GM03348 (cell line): ENCODE measurements around the gene NEFH.
A peak's percentile ranks its signal among the peaks of the same experiment; 100 is the strongest.
"Not testable (repeated sequence)": the region's sequence is repeated elsewhere in the genome, so short reads cannot be mapped to it uniquely, and the experiment has no call there.

Experiments
- DNase-seq: peaks from one replicate; pipeline ENCODE4 v3.0.0; 2012; ENCODE audit warnings: low spot score

Gene NEFH, protein sequence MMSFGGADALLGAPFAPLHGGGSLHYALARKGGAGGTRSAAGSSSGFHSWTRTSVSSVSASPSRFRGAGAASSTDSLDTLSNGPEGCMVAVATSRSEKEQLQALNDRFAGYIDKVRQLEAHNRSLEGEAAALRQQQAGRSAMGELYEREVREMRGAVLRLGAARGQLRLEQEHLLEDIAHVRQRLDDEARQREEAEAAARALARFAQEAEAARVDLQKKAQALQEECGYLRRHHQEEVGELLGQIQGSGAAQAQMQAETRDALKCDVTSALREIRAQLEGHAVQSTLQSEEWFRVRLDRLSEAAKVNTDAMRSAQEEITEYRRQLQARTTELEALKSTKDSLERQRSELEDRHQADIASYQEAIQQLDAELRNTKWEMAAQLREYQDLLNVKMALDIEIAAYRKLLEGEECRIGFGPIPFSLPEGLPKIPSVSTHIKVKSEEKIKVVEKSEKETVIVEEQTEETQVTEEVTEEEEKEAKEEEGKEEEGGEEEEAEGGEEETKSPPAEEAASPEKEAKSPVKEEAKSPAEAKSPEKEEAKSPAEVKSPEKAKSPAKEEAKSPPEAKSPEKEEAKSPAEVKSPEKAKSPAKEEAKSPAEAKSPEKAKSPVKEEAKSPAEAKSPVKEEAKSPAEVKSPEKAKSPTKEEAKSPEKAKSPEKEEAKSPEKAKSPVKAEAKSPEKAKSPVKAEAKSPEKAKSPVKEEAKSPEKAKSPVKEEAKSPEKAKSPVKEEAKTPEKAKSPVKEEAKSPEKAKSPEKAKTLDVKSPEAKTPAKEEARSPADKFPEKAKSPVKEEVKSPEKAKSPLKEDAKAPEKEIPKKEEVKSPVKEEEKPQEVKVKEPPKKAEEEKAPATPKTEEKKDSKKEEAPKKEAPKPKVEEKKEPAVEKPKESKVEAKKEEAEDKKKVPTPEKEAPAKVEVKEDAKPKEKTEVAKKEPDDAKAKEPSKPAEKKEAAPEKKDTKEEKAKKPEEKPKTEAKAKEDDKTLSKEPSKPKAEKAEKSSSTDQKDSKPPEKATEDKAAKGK

DNA sequence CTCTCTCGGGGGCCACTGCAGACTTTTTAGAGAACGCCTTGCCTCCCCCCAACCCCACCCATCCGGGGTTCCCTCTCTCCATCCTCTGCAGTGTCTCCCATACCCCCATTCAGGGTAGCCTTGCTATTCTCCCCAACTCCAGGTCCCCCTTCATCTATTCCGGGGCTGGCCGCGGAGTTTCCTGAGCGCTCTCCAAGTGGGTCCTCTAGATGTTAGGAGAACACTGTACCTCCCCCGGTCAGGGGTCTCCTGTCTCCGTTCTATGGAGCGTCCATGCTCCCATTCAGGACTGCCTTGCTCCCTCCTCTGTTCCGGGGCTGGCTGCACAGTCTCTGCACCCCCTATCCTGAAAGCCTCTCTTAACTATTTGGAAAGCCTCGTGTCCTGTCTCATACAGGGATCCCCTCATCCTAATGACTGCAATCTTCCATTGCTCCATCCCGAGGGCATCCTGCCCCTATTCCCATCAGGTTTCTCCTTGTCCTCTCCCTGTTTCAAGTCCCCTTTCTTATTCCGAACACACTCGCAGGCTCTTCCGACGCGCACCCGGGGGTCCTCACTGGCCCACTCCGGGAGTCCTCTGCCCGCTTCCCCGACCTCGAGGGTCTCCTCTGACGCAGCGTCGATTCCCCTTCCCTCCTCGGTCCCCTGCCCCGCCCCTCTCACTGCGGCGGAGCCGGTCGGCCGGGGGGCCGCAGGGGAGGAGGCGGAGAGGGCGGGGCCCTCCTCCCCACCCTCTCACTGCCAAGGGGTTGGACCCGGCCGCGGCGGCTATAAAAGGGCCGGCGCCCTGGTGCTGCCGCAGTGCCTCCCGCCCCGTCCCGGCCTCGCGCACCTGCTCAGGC, at the start of gene NEFH:
TSS of gene NEFH (plus strand) at position 802 of the 845 bp plus-strand sequence. CDS start 45 bp downstream, outside the sequence.
- DNase-seq: no peak

- no peak for DNase-seq
Observed at GRCh38 chr22:29431986-29432385, 48.0 kb upstream of the NEFH start.

DNA sequence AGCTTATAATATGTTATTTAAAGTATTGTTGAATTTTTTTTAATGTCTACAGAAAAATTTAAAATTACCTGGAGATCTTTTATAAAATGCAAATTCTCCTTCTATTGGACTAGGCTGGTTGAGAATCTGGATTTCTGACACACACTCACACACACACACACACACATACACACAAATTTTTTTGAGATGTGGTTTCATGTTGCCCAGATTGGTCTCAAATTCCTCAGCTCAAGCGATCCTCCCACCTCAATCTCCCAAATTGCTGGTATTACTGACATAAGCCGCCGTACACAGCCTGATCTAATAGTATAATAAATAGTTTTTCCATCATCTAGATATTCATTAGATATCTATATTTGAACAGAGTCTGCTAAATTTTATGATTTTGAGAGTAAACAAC, 46.2 kb upstream of the NEFH start:
- no peak for DNase-seq

DNA sequence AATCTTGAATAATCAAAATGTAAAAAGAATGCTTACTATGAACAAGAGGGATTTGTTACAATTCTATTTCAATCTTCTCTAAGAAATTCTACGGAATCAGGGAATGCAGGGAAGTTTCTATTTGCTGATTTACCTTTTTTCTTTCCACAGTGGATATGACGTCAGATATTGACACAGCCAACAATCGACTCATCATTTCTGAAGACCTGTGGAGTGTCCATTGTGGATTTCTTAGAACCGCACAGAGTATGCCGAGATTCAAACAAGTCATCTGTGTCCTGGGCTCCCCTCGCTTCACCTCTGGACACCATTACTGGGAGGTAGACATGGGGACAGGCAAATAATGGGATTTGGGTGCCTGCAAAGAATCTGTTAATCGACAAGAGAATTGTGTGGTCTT, 45.7 kb upstream of the NEFH start:
- no peak for DNase-seq

DNA sequence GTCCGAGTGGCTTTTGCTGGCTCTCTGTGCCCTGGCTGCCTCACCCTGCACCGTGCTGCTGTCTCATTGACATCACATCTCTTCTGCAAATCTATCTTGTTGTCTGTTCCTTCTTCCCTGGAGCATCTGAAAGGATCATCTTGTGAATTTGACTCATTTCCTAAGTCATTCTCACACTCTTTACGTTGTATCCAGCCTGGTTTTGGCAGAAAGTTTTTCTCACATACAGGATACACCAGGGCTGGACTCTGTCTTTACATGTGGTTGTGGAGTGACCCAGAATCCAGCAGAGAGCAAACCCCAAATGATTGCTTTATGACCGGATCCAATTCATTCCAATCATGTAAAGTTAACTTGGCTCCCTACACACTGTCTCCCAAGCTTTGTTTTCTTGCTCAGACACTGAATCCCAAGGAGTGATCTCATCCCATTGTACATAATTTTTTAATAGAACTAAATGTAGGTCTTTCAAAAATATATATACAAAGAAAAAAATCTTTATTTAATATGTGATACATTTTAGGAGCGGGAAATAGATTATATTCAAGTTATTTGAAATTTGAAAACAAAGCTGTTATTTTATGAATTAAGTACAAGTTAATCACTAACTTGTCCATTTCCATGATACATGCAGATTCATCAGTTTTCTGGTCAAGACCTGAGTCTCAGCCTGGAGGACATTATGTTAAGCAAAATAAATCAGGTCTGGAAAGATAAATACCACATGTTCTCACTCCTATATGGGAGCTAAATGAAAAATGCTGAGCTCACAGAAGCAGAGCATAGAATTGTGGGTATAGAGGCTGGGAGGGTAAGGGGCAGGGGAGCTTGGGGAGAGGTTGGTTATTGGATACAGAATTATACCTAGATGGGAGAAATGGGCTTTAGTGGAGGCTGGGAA, 44.5 kb upstream of the NEFH start:
- DNase-seq: no peak

DNA sequence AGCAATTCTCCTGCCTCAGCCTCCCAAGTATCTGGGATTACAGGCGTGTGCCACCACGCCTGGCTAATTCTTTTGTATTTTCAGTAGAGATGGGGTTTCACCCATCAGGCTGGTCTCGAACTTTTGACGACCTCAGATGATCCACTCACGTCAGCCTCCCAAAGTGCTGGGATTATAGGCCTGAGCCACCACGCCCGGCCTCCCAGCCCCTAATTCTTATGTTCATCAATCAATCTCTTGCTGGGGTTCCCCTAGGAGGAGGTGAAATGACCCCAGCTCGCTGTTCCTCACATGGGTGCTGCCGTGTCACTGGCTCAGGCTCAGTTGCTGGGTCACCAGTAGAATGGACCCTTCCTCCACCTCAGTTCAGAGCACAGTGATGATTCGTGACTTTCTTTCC, 41.7 kb upstream of the NEFH start, which contains the start of gene RFPL1:
TSS of gene RFPL1 (plus strand) at position 301 of the 400 bp plus-strand sequence.
- DNase-seq: not testable (repeated sequence)

GRCh38 chr22:29442976-29443375, 37.0 kb upstream of the NEFH start:
- no peak for DNase-seq

- no peak for DNase-seq
Observed at GRCh38 chr22:29443452-29443851, 36.6 kb upstream of the NEFH start.

GRCh38 chr22:29443861-29444792, 35.9 kb upstream of the NEFH start:
- no peak for DNase-seq

DNA sequence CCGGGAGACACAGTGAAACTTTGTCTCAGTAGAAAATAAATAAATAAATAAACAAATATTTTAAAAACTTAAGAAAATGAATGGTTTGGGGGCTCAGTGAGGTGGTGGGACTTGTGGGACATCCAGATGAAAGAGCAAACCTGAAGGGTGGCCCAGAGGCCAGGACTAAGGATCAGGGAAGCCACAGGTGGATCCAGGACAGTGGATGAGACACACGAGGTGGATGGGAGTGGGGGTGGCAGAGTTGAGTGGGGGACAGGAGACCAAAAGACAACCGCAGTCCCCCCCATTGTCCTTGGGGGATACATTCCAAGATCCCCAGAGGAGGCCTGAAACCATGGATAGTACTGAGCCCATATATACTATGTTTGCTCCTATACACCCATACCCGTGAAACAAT, 34.5 kb upstream of the NEFH start:
- DNase-seq: no peak

GRCh38 chr22:29447906-29448305, 32.1 kb upstream of the NEFH start:
- DNase-seq: no peak

- no peak for DNase-seq
Observed at GRCh38 chr22:29449296-29449875, 30.6 kb upstream of the NEFH start.

DNA sequence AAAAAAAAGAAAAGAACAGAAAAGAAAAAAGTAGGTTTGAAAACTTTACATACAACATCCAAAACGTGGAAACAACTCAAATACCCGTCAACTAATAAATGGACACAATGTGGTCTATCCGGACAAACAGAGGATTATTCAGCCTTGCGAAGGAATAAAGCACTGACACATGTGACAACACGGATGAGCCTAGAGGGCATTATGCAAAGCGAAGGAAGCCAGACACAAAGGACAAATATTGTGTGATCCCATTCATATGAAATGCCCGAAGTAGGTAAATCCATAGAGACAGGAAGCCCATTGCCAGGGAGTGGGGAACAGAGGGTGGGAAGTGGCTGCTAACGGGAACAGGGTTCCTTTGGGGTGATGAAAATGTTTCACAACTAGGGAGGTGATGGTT, 29.8 kb upstream of the NEFH start:
- no peak for DNase-seq

DNA sequence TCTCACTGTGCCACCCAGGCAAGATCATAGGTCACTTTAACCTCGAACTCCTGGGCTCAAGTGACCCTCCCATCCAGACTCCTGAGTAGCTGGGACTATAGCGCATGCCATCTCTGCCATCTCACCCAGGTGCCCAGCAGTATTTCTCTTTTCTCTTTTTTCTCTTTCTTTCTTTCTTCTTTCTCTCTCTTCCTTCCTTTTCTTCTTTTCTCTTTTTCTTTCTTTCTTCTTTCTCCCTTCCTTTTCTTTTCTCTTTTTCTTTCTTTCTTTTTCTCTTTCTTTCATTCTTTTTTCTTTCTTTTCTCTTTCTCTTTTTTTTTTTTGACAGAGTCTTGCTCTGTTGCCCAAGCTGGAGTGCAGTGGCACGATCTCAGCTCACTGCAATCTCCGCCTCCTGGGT, 28.2 kb upstream of the NEFH start:
- no peak for DNase-seq

- no peak for DNase-seq
Observed at GRCh38 chr22:29454276-29454675, 25.7 kb upstream of the NEFH start.

DNA sequence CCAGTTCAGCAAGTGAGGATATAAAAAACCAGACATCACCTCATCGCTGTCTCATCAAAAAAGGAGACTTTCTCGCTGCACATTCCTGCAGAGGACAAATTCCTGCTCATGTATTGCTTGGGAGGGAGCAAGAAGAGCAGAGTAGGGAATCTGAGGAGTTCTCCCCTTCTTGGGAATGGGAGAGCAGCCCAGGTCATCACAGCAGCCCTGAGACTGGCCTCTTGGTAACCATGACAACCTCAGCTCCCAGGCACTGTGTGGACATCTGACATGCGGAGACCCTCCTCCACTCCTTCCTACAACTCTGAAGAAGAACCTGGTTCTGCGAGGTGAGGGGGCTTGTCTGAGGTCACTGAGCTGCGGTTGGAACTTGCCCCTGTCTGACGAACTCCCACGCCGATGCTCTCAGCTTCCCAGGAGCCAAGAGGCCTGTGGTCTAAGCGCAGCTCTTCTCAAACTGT, 23.8 kb upstream of the NEFH start:
- no peak for DNase-seq

GRCh38 chr22:29457730-29458129, 22.3 kb upstream of the NEFH start:
- DNase-seq: peak; percentile 54

- peak; percentile 43 for DNase-seq
Observed at GRCh38 chr22:29458551-29458950, 21.5 kb upstream of the NEFH start.

DNA sequence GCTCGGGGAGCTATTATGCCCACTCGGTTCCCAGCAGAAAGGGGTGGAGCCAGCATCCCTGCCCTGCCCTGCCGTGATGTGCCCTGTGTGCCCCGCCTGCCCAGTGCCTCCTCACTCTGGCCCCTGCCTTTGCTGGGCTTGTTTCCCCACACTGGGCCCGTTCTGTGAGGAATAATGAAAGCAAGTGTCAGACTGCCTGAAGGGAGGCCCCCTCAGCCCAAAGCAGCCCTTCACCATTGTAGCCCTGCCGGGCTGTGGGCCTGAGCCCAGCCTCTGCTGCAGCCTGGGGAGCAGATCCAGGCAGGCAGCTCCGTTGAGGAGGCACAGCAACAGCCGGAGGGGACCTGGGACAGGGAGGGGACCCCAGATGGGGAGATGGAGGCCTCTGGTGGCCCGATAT, 20.2 kb upstream of the NEFH start:
- DNase-seq: no peak
